ENCODE measurements around the gene MSL1.

MSL1 gene

DNA sequence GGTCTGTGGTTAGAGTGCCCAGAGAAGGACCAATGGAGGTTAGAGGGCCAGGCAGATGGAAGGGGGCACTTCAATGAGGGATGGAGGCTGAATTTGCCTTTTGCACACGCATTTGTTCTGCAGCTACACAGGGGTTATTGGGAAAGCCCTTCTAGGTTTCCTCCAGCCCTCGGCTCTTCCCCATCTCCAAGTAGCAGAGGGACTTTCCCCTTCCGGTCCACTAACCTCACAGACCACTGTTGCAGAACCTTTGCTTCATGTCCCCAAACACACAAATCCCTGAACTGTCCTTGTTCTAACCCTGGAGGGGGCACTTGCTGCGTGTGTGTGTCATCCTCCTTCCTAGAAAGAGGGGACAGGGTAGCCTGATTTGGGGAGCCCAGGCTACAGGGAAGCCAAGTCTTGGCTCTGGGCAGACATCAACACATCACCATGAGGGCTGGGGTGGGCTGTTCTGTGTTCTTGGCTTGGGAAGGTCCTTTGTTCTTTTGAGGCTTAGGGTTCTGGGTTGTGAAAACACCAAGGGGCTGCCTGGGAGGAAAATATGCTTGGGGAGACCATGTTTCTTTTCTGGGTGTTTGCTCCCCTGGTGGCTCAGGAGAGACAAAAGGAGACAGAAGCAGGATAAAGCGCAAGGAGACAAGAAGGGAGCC lies 14.1 kb upstream of the MSL1 start:
- Mint-ChIP-seq H3K9me3 (no peaks in the 10 kb centered on the region), H3K36me3 (ENCODE audit: low read depth) (no peaks in the 10 kb centered on the region), H3K27me3 (no peaks in the 10 kb centered on the region), H3K4me1 (ENCODE audit: low read depth) (peaks cover 95% of the 10 kb centered on the region), H3K27ac (peak overlapping the region; percentile 88), H3K4me3 (peak overlapping the region; percentile 54)
- peak; percentile 62 for DNase-seq

DNA sequence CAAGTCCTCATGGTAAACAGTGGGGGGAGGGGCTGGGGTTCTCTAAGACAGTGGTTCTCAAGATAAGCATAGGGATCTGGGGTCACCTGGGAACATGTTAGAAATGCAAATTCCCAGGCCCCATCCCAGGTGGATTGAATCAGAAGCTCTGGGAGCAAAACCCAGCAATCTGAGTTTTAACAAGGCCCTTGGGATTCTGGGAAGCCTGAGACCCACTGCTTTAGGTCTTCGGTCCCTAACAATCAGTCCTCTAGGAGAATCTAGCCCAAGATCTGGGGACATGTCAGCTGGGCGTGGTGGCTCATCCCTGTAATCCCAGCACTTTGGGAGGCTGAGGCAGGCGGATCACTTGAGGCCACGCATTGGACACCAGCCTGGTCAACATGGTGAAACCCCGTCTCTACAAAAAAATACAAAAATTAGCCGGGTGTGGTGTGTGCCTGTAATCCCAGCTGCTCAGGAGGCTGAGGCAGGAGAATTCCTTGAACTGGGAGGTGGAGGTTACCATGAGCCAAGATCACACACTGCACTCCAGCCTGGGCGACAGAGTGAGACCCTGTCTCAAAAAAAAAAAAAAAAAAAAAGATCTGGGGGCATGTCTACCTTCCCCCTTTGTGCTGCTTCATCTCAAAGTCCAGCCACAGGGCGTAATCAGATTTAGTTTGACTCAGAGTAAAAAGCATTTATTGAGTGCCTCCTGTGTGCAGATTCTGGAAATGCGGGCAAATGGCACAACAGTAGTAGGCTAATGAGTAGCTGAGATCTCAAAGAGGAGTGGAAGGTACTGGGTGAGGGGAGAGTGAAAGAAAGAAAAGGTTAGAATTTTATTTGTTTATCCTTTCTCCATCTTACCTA lies 12.6 kb upstream of the MSL1 start:
- Mint-ChIP-seq H3K27ac (peak overlapping the region; percentile 5), H3K27me3 (no peaks in the 10 kb centered on the region), H3K4me1 (ENCODE audit: low read depth) (peaks cover 95% of the 10 kb centered on the region), H3K9me3 (no peaks in the 10 kb centered on the region), H3K36me3 (ENCODE audit: low read depth) (no peaks in the 10 kb centered on the region), H3K4me3 (no peak overlapping the region)
- no peak for DNase-seq

DNA sequence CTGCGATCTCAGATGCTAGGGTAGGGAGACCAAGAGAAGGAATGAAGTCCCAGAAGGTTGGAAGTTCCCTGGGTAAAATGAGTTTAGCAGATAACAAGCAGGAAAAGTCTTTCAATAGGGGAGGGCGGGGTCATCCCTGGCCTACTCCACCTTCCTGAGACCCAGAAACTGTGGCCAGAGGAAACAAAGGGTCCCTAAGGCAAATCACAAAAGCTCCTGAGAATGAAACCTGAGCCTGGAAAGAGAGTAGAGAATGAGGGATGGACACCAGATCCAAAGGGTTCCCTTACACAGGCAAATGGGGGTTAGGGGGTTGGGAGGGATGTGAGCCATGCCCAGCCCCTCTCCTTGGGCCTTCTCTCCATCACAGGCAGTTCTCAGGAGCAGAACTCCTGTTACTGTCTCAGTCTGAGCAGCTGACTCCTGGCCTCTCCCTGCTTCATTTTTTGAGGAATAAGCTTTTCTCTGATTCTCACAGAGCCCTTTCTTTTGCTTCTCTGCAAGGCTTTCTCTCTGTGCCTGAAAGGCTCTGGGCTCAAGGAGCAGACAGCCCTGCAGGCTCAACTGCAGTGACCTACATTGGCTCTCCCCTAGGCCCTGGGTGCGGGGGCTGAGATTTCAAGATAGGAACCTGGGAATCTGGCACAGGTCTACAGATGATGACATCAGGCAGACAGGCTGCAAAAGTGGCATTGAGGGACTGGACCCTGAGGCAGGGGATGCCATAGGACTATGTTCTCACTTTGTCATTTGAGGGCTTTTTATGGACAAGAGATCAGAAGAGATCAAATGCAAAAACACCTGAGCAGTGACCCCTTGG lies 11.5 kb upstream of the MSL1 start:
- no peak for DNase-seq
- Mint-ChIP-seq H3K36me3 (ENCODE audit: low read depth) (no peaks in the 10 kb centered on the region), H3K4me3 (no peak overlapping the region), H3K27ac (no peak overlapping the region), H3K9me3 (no peaks in the 10 kb centered on the region), H3K4me1 (ENCODE audit: low read depth) (peaks cover 85% of the 10 kb centered on the region), H3K27me3 (no peaks in the 10 kb centered on the region)

GRCh38 chr17:40111221-40112128 lies 10.3 kb upstream of the MSL1 start:
- no peaks in the 10 kb centered on the region for H3K27me3 Mint-ChIP-seq
- peak overlapping the region; percentile 50 for H3K4me3 Mint-ChIP-seq
- H3K36me3 Mint-ChIP-seq (ENCODE audit: low read depth) = no peaks in the 10 kb centered on the region
- H3K27ac Mint-ChIP-seq = peak overlapping the region; percentile 91
- H3K4me1 Mint-ChIP-seq (ENCODE audit: low read depth) = peaks cover 74% of the 10 kb centered on the region
- H3K9me3 Mint-ChIP-seq = no peaks in the 10 kb centered on the region
- peak; percentile 83 for DNase-seq

- Mint-ChIP-seq H3K27ac (peak overlapping the region; percentile 91), H3K27me3 (no peaks in the 10 kb centered on the region), H3K9me3 (no peaks in the 10 kb centered on the region), H3K4me1 (ENCODE audit: low read depth) (peaks cover 66% of the 10 kb centered on the region), H3K4me3 (no peak overlapping the region), H3K36me3 (ENCODE audit: low read depth) (no peaks in the 10 kb centered on the region)
- no peak for DNase-seq
Observed at GRCh38 chr17:40112191-40112711, 9.5 kb upstream of the MSL1 start.

DNA sequence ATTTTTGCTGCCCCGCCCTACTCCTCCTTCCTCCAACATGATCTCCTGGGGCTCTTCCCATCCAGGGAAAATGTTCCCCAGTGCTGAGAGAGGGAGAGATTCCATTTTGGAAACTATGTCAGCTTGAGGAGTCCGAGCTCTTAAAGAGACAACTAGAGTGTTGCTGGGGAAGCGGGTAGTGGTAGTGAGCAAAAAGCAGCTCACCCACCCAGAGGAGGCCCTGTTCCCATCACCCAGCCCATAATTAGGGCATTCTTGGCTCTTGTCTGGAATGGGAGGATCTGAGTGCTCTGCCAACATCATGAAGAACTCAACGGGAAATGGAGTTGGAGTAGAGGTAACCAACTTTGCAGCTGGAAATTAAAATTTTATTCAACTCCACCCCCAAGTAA lies 9.1 kb upstream of the MSL1 start:
- Mint-ChIP-seq H3K36me3 (ENCODE audit: low read depth) (no peaks in the 10 kb centered on the region), H3K4me1 (ENCODE audit: low read depth) (peaks cover 62% of the 10 kb centered on the region), H3K27me3 (no peaks in the 10 kb centered on the region), H3K9me3 (no peaks in the 10 kb centered on the region), H3K4me3 (peak overlapping the region; percentile 72), H3K27ac (peak overlapping the region; percentile 91)
- no peak for DNase-seq

GRCh38 chr17:40113110-40113906 lies 8.5 kb upstream of the MSL1 start:
- peak; percentile 91 for DNase-seq
- peaks cover 60% of the 10 kb centered on the region for H3K4me1 Mint-ChIP-seq (ENCODE audit: low read depth)
- H3K4me3 Mint-ChIP-seq = peak overlapping the region; percentile 72
- no peaks in the 10 kb centered on the region for H3K27me3 Mint-ChIP-seq
- peak overlapping the region; percentile 91 for H3K27ac Mint-ChIP-seq
- no peaks in the 10 kb centered on the region for H3K36me3 Mint-ChIP-seq (ENCODE audit: low read depth)
- no peaks in the 10 kb centered on the region for H3K9me3 Mint-ChIP-seq

- no peaks in the 10 kb centered on the region for H3K36me3 Mint-ChIP-seq (ENCODE audit: low read depth)
- H3K4me1 Mint-ChIP-seq (ENCODE audit: low read depth) = peaks cover 57% of the 10 kb centered on the region
- DNase-seq = no peak
- H3K4me3 Mint-ChIP-seq = peak overlapping the region; percentile 72
- peak overlapping the region; percentile 91 for H3K27ac Mint-ChIP-seq
- no peaks in the 10 kb centered on the region for H3K9me3 Mint-ChIP-seq
- H3K27me3 Mint-ChIP-seq = no peaks in the 10 kb centered on the region
Observed at GRCh38 chr17:40113907-40114245, 7.9 kb upstream of the MSL1 start.

DNA sequence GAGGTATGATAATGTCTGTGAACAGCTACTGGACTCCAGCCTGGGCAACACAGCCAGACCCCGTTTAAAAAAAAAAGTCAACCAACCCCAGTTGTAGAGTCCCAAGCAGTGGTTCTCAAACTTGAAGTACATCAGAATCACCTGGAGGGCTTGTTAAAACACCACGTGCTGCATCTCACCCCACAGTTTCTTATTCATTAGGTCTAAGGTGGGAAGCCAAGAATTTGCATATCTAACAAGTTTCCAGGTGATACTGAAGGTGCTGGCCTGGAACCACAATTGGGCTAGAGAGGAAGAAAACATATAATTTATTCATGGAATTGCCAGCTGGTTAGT lies 6.7 kb upstream of the MSL1 start:
- no peak overlapping the region for H3K27ac Mint-ChIP-seq
- no peaks in the 10 kb centered on the region for H3K27me3 Mint-ChIP-seq
- no peak overlapping the region for H3K4me3 Mint-ChIP-seq
- DNase-seq = no peak
- no peaks in the 10 kb centered on the region for H3K36me3 Mint-ChIP-seq (ENCODE audit: low read depth)
- peaks cover 47% of the 10 kb centered on the region for H3K4me1 Mint-ChIP-seq (ENCODE audit: low read depth)
- no peaks in the 10 kb centered on the region for H3K9me3 Mint-ChIP-seq

DNA sequence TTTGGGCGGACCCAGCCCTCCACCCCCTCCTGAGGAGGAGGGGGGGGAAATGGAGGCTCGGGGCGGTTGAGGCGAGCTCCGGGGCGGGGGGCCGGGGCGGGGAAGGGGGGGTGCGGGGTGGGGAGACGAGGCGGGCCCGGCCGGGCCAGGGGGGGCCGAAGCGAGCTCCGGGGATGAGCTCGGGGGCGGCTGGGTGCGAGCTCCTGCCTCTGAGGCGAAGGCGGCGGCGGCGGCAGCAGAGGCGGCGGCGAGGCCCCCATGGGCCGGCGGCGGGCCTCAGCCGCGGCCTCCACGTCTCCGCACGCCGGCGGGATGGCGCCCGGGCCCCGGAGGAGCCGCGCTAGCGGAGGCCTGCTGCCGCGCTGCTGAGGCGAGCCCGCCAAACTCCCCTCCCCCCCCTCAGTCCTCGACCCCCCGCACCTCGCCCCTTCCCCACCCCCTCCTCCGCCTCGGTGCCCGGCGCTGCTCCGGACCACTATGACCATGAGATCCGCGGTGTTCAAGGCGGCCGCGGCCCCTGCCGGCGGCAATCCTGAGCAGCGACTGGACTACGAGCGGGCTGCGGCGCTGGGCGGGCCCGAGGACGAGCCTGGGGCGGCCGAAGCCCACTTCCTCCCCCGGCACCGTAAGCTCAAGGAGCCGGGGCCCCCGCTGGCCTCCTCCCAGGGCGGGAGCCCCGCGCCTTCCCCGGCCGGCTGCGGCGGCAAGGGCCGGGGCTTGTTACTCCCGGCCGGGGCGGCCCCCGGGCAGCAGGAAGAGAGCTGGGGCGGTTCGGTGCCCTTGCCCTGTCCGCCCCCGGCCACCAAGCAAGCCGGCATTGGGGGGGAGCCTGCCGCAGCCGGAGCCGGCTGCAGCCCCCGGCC lies 596 bp downstream of the MSL1 start:
- Mint-ChIP-seq H3K36me3 (ENCODE audit: low read depth) (peaks cover 41% of the 10 kb centered on the region), H3K27me3 (no peaks in the 10 kb centered on the region), H3K4me1 (ENCODE audit: low read depth) (peaks cover 41% of the 10 kb centered on the region), H3K9me3 (no peaks in the 10 kb centered on the region), H3K27ac (no peak overlapping the region), H3K4me3 (peak overlapping the region; percentile 89)
- DNase-seq = peak; percentile 70

GRCh38 chr17:40122999-40123810 lies 1.4 kb downstream of the MSL1 start:
- H3K4me1 Mint-ChIP-seq (ENCODE audit: low read depth) = peaks cover 38% of the 10 kb centered on the region
- peak overlapping the region; percentile 92 for H3K27ac Mint-ChIP-seq
- peak overlapping the region; percentile 89 for H3K4me3 Mint-ChIP-seq
- H3K27me3 Mint-ChIP-seq = no peaks in the 10 kb centered on the region
- no peaks in the 10 kb centered on the region for H3K9me3 Mint-ChIP-seq
- peaks cover 50% of the 10 kb centered on the region for H3K36me3 Mint-ChIP-seq (ENCODE audit: low read depth)
- peak; percentile 76 for DNase-seq

- H3K4me3 Mint-ChIP-seq = peak overlapping the region; percentile 89
- H3K9me3 Mint-ChIP-seq = no peaks in the 10 kb centered on the region
- peaks cover 50% of the 10 kb centered on the region for H3K36me3 Mint-ChIP-seq (ENCODE audit: low read depth)
- H3K27me3 Mint-ChIP-seq = no peaks in the 10 kb centered on the region
- no peak for DNase-seq
- peak overlapping the region; percentile 92 for H3K27ac Mint-ChIP-seq
- H3K4me1 Mint-ChIP-seq (ENCODE audit: low read depth) = peaks cover 35% of the 10 kb centered on the region
Observed at GRCh38 chr17:40123811-40124114, 2.0 kb downstream of the MSL1 start.

All from activated T-cell treated with anti-CD3 and anti-CD28 coated beads, Interleukin-2, amount 50 U/mL, for 24 hours (primary cell).